Panc1 (cell line): ENCODE data around the gene OTOP3. TPM values are rescaled to one million over a fixed set of nuclear protein-coding genes. Genes with fewer than 3 reads are reported as not detected.
A peak's percentile ranks its signal among the peaks of the same experiment; 100 is the strongest.

Experiments used
- ATAC-seq: fragments of 200-7000 bp; cut with Tn5 transposase; 2 replicates; pipeline ENCODE4 v1.9.1; 2020; ENCODE audit warnings: mild to moderate bottlenecking, moderate library complexity
- BruUV-seq: library from RNA; stranded (reverse); fragments of 400-500 nt; replicated peaks from 2 replicates; lab custom pipeline; 2021; lab: Mats Ljungman, UMichigan
- CTCF ChIA-PET: fragments of 300-600 bp; sonication (Branson Sonifier 250); formaldehyde crosslinking; loops from one replicate; lab custom pipeline; 2022; ENCODE audit warnings: antibody characterized with exemption; lab: Charles Lee
- POLR2A ChIA-PET: fragments of 300-600 bp; sonication (Branson Sonifier 250); formaldehyde crosslinking; loops from one replicate; lab custom pipeline; 2022; ENCODE audit warnings: antibody characterized with exemption; lab: Charles Lee
- DNase-seq: peaks from one replicate; pipeline ENCODE4 v3.0.0-alpha.2; 2010; ENCODE audit warnings: low read depth, low spot score
- H3K27ac ChIP-seq: 2 replicates; pipeline ENCODE4 v1.5.1; 2011; ENCODE audit warnings: mild to moderate bottlenecking, low read length, inconsistent platforms
- H3K27me3 ChIP-seq: fragments of 200-500 bp; sonication (Bioruptor generic); 2 replicates; pipeline ENCODE4 v1.6.0; 2014; ENCODE audit warnings: low read length, inconsistent platforms; ENCODE audit not compliant: control insufficient read depth, insufficient read depth
- H3K36me3 ChIP-seq: fragments of 200-500 bp; sonication (Bioruptor generic); 2 replicates; pipeline ENCODE4 v1.5.1; 2014; ENCODE audit warnings: inconsistent platforms, mild to moderate bottlenecking, low read length, moderate library complexity; ENCODE audit not compliant: control insufficient read depth, insufficient read depth
- H3K4me1 ChIP-seq: 2 replicates; pipeline ENCODE4 v1.5.1; 2011; ENCODE audit warnings: inconsistent platforms, mild to moderate bottlenecking, low read length, moderate library complexity; ENCODE audit not compliant: control insufficient read depth, insufficient read depth
- H3K4me3 ChIP-seq, 2 experiments: 2 replicates each; pipeline ENCODE4 v1.5.1; 2011 to 2012; ENCODE audit warnings: low read depth in 2 of 2, low read length in 2 of 2, mild to moderate bottlenecking in 2 of 2, inconsistent platforms in 1 of 2, moderate library complexity in 1 of 2
- H3K9me3 ChIP-seq: fragments of 200-500 bp; sonication (Bioruptor generic); 2 replicates; pipeline ENCODE4 v1.5.1; 2014; ENCODE audit warnings: low read depth, mild to moderate bottlenecking, inconsistent platforms, low read length, moderate library complexity; ENCODE audit not compliant: control insufficient read depth, insufficient read depth
- POLR2AphosphoS5 ChIP-seq: IDR thresholded peaks from 2 replicates; pipeline ENCODE4 v1.6.1; 2012; ENCODE audit warnings: mild to moderate bottlenecking, low read depth, low read length, moderate library complexity
- SIN3A ChIP-seq: IDR thresholded peaks from 2 replicates; pipeline ENCODE4 v1.6.1; 2012; ENCODE audit warnings: low read depth, mild to moderate bottlenecking, low read length, moderate library complexity, borderline replicate concordance; ENCODE audit not compliant: insufficient read depth
- TCF7L2 ChIP-seq: IDR thresholded peaks from 2 replicates; pipeline ENCODE4 v1.6.1; 2011; ENCODE audit warnings: mild to moderate bottlenecking, low read depth, low read length, inconsistent platforms
- in situ Hi-C: cut with HindIII; loops from 2 replicates; pipeline ENCODE4 v1.10.0; 2016; ENCODE audit warnings: low sequenced_read_pairs, low pct_unique_long_range_greater_than_20kb
- intact Hi-C: fragments of 100-400 bp; cut with micrococcal nuclease; formaldehyde crosslinking; loops from one replicate; pipeline ENCODE4 v1.10.0; 2022; ENCODE audit not compliant: unreplicated experiment
- total RNA-seq: library from RNA; stranded (reverse); gene quantifications from one replicate; pipeline ENCODE4 v1.2.1, GENCODE V29; 2021; ENCODE audit not compliant: unreplicated experiment
- TF ChIP-seq, protein P1 (sequence below), 2 experiments: IDR thresholded peaks; 2 replicates each; pipeline ENCODE4 v1.6.1; 2011 to 2012; ENCODE audit warnings: low read depth in 2 of 2, control low read depth in 1 of 2, low read length in 1 of 2, mild to moderate bottlenecking in 1 of 2, moderate library complexity in 1 of 2; ENCODE audit not compliant: insufficient read depth in 1 of 2
- TF ChIP-seq, protein P2 (sequence below): fragments of 450-650 bp; IDR thresholded peaks from 2 replicates; pipeline ENCODE4 v1.5.1; 2017; ENCODE audit warnings: mild to moderate bottlenecking

OTOP3 gene
- total RNA-seq, 1 experiment from 2014 or later, result not detected

DNA sequence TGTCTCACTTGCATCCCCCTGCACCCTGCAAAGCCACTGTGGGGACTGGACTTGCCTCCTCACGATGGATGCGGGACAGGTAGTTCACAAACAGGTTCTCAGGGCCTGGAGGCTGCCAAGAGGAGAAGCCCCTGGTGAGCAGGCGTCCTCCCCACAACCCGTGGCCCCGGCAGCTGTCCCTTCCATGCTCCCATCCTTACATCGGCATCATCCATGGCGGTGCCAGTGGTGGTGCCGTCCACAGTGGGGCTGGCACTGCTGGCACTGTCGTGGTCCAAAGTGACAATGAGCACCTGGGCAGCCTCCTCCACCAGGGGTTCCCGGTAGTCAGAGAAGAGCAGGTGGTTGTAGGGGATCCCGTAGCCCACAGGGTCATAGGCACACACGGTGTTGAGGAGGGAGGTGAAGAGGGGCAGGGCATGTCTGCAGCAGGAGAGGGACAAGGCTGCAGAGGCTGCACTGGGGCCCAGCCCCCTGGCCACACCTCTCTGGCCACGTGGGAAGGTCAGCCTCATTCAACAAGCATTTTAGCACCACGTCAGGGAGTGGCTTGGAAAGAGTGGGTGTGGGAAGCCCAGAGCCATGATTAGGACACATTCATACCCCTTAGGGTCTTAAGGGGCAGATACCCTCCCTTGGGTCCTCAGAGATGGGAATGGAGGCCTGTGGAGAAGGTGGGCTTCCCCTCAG, 24.3 kb downstream of the OTOP3 start:
- BruUV-seq, result no TSS peak
- Histone ChIP-seq H3K4me3 (no peak overlapping the region), H3K27me3 (no peaks in the 10 kb centered on the region), H3K9me3 (no peaks in the 10 kb centered on the region), H3K27ac (no peak overlapping the region), H3K4me1 (peaks cover 3% of the 10 kb centered on the region; the same call in 1 of the 2 replicates), H3K36me3 (no peaks in the 10 kb centered on the region)
- DNase-seq, result no peak
- ChIA-PET POLR2A (no interaction called here), CTCF (interaction anchor here (0.5 to 3.5 kb wide), 22 partner anchors 11 to 242 kb away, joined by 3 to 41 read pairs (median 9); partner anchors contain the start of genes FDXR, MRPL58, OTOP2 and USH1G)
- TF ChIP-seq TCF7L2, result no peak
- no peak for TF ChIP-seq SIN3A
- TF ChIP-seq, protein P1, sequence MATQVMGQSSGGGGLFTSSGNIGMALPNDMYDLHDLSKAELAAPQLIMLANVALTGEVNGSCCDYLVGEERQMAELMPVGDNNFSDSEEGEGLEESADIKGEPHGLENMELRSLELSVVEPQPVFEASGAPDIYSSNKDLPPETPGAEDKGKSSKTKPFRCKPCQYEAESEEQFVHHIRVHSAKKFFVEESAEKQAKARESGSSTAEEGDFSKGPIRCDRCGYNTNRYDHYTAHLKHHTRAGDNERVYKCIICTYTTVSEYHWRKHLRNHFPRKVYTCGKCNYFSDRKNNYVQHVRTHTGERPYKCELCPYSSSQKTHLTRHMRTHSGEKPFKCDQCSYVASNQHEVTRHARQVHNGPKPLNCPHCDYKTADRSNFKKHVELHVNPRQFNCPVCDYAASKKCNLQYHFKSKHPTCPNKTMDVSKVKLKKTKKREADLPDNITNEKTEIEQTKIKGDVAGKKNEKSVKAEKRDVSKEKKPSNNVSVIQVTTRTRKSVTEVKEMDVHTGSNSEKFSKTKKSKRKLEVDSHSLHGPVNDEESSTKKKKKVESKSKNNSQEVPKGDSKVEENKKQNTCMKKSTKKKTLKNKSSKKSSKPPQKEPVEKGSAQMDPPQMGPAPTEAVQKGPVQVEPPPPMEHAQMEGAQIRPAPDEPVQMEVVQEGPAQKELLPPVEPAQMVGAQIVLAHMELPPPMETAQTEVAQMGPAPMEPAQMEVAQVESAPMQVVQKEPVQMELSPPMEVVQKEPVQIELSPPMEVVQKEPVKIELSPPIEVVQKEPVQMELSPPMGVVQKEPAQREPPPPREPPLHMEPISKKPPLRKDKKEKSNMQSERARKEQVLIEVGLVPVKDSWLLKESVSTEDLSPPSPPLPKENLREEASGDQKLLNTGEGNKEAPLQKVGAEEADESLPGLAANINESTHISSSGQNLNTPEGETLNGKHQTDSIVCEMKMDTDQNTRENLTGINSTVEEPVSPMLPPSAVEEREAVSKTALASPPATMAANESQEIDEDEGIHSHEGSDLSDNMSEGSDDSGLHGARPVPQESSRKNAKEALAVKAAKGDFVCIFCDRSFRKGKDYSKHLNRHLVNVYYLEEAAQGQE (IDR thresholded peaks at IDR 0.05; ENCODE audit: insufficient read depth in 1 of 2, low read depth in 2 of 2, low read length in 1 of 2), result no peak
- no peak for TF ChIP-seq POLR2AphosphoS5
- TF ChIP-seq, protein P2, sequence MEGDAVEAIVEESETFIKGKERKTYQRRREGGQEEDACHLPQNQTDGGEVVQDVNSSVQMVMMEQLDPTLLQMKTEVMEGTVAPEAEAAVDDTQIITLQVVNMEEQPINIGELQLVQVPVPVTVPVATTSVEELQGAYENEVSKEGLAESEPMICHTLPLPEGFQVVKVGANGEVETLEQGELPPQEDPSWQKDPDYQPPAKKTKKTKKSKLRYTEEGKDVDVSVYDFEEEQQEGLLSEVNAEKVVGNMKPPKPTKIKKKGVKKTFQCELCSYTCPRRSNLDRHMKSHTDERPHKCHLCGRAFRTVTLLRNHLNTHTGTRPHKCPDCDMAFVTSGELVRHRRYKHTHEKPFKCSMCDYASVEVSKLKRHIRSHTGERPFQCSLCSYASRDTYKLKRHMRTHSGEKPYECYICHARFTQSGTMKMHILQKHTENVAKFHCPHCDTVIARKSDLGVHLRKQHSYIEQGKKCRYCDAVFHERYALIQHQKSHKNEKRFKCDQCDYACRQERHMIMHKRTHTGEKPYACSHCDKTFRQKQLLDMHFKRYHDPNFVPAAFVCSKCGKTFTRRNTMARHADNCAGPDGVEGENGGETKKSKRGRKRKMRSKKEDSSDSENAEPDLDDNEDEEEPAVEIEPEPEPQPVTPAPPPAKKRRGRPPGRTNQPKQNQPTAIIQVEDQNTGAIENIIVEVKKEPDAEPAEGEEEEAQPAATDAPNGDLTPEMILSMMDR, result no peak
- ATAC-seq, result peak; percentile 11
- intact Hi-C loops, result loop anchor here (1.0 to 5.0 kb wide), 4 partner anchors 37 to 169 kb away; partner anchors contain the start of gene USH1G
- in situ Hi-C loops, result no loop called here

DNA sequence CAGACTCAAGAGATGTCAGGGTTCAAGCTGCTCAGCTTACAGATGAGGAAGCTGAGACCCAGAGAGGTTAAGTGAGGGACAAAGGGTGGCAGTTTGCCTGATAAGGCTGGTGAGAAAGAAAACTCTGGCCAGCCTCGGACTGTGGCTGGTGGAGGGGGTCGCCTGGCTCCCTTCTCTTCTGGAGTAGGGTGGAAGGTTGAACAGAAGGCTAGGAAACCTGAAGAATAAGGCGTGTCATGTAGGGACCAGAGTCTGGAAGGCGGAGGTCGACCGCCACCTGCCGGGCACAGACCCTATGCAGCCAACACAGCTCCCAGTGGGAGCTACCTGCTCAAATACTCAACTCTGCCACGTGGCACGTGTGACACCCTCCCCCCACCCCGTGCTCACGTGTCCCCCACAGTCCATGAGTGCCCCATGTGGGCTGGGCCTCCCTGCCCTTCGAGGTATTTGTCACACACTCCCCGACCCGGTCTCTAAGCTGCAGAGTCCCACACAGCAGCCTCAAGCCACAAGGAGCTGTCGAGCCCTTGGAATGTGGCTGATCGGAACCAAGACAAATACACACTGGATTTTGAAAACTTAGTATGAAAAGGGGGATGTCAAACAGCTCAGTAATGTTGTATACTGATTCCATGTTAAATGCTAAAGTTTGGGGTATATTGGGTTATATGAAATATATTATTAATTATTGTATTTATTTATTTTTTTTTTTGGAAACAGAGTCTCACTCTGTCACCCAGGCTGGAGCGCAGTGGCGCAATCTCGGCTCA, 25.1 kb downstream of the OTOP3 start:
- no peak overlapping the region; a peak in 1 of 4 replicates for H3K4me3 ChIP-seq
- TF ChIP-seq, protein P2, result peak; percentile 92
- no peak for TF ChIP-seq POLR2AphosphoS5
- no peak for TF ChIP-seq TCF7L2
- H3K4me1 ChIP-seq, result peaks cover 3% of the 10 kb centered on the region; the same call in 1 of the 2 replicates
- ATAC-seq (peak; percentile 85), DNase-seq (no peak)
- H3K27ac ChIP-seq, result no peak overlapping the region
- H3K27me3 ChIP-seq, result no peaks in the 10 kb centered on the region
- POLR2A ChIA-PET, result interaction anchor here (0.5 to 1.3 kb wide), 2 partner anchors 51 to 189 kb away, joined by 3 to 5 read pairs; partner anchors contain the start of gene MRPL58
- intact Hi-C loops, result loop anchor here (1.0 to 5.0 kb wide), 4 partner anchors 37 to 169 kb away; partner anchors contain the start of gene USH1G
- no peaks in the 10 kb centered on the region for H3K36me3 ChIP-seq
- no peaks in the 10 kb centered on the region for H3K9me3 ChIP-seq
- CTCF ChIA-PET, result interaction anchor here (0.5 to 3.5 kb wide), 44 partner anchors 11 to 668 kb away, joined by 3 to 41 read pairs (median 6); partner anchors contain the start of genes ATP5PD, CDR2L, FDXR and HID1
- no TSS peak for BruUV-seq
- in situ Hi-C loops, result no loop called here
